ENCODE measurements around the gene PARK7.
"Not testable (repeated sequence)": the region's sequence is repeated elsewhere in the genome, so short reads cannot be mapped to it uniquely, and the experiment has no call there.

PARK7 gene

DNA sequence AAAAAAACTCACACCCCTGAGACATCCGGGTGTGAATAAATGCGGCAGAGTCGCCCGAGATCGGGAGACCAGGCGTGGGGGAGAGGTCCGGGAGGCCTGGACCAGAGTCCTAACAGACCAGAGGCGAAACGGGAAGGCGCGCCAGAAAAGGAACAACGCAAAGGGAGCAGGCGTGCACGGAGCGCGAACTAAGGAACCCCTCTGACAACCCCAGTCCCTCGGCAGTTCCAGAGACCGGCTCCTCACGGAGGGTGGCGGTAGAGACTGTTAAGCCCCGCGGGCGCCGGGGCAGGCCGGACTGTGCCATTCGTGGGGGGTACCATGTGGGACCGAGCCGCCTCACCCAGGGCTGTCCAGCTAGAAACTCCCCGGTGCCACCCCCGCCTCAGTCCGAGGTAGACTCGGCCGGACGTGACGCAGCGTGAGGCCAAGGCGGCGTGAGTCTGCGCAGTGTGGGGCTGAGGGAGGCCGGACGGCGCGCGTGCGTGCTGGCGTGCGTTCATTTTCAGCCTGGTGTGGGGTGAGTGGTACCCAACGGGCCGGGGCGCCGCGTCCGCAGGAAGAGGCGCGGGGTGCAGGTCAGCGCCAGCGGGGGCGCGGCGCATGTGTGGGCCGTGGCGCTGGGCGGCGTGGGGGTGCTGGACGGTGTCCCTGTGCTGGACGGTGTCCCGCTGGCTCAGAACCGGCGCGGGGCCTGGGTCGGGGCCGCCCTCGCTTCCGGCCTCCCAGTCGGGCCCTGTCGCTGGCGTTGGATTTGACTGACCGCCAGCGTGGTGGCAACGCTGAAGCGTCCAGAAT lies at the start of gene PARK7:
Gene PARK7 (plus strand): TSS at position 496 of the 798 bp plus-strand sequence. CDS start 1,075 bp downstream, outside the sequence.
- DNase-seq, result peak; percentile 100

DNA sequence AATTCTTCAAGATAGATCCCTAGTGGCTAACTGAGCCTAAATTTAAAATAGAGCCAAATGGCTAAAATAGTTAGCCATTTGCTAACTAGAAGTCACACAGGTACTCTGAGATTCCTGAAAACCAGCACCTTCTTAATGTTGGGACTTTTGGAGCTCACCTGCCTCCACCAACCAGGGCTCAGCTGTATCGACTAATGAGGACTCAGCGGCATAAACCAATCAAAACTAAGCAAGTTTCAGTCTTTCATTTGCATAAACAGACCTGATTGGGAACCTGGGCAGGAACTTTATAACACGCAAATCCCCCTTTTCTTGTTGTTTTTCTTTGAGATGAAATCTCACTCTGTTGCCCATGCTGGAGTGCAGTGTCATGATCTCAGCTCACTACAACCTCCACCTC lies 49.4 kb upstream of the PARK7 start:
- DNase-seq, result peak in 1 of 2 donors; percentile 13

DNA sequence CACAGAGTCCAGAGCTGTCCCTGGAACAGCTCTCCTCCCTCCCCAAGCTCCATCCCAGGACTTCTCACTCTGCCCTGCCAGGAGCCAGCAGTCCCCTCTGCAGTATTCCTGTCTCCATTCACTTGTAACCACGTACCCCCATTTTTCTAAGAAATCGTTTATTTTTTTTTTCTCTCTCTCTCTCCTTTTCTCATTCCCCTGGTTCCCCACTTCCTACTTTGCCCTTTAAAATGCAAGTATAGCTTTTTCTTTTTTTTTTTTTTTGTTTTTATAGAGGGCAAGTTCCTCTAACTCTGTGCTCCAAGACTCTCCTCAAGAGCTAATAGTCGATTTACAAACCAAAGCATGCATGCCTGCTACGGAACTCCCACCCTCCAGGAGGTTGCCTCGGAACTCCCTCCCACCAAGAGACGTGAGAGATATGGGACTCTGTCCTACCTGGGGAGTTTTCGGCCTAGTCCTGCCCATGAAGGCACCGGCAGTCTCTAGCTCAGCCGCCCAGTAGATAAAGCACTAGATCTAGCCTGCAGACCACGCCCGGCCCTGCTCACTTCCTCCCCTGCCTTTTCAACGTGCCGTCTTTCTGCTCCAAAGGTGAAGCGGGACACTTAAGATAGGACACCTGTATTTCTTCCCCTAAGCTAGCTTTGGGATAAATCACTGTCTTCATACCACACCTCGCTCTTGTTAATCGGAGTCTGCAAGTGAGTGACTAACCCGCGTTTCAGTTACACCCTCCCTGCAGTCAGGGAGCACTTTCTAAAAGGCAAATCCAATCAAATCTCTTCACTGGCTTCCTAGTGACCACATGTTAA lies 48.6 kb upstream of the PARK7 start:
- DNase-seq, result peak in 1 of 2 donors; percentile 34

DNA sequence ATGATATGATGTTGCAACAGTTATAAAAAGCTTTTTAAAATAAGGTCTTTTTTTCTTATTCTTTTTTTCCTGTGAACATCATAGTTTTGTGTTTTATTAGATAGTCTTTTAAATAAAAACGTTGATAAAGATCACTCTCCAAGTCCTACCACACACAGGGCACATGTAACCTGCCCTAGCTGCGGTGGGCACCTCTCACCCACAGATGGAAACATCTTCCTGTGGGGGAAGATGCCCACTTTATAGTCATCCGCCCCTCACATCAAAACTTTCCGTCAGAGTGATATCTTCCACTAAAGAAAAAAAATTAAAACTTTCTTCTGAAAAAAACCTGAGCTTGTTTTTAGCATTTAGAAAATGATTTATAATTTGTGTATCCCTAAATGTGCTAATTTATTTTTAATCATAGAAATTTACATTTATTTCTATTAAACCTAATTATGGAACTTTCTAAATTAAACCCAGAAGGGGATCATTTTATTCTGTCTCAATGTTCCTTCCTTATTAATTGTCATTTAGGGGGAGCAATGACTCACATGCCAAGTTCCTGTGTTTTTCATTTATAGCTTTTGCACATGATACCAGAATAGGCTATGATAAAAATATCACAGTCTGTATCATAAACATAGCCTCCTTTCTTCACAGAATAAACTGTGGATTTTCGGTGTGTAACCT lies 45.5 kb upstream of the PARK7 start:
- peak; percentile 44 to 64 for DNase-seq

DNA sequence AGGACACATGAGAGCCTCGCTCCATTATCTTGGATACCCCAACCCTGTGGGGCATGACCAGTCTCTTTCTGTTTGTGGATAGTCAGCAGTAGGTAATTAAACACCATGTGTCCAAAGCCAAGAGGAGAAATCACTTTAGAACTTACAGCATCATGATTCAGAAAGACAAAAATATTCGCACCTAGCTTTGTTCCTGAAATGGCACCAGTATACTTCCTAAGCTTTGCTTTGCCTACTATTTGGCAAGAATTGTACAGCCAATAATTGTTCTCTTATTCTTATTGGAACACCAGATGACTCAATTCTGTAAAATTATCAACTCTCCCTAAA lies 45.0 kb upstream of the PARK7 start:
- no peak for DNase-seq

DNA sequence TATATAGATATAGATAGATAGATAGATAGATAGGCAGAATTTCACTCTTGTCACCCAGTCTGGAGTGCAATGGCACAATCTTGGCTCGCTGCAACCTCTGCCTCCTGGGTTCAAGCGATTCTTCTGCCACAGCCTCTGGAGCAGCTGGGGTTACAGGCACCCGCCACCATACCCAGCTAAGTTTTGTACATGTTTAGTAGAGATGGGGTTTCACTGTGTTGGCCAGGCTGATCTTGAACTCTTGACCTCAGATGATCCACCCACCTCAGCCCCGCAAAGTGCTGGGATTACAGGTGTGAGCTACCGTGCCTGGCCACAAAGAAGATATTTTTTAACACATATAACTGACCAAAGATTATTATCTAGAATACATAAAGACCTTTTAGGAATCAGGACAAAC lies 43.5 kb upstream of the PARK7 start:
- DNase-seq, result not testable (repeated sequence)

DNA sequence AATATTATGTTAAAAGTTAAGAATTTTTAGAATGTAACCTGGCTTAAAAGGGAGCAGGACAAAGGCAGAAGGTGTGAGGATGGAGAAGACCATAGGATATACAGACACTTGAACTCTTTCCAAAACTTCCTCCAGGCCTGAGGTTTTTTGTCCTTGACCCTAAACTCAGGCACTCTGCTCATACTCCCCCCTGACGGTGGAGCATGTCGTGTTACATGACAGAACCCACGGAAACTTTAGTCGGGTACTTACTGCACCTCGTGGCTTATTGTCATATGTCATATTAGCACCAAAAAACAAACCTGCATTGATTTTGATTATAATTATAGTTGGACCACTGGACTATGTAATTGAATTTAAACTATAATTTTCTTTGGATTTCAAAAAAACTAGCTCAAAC lies 41.6 kb upstream of the PARK7 start:
- no peak for DNase-seq

DNA sequence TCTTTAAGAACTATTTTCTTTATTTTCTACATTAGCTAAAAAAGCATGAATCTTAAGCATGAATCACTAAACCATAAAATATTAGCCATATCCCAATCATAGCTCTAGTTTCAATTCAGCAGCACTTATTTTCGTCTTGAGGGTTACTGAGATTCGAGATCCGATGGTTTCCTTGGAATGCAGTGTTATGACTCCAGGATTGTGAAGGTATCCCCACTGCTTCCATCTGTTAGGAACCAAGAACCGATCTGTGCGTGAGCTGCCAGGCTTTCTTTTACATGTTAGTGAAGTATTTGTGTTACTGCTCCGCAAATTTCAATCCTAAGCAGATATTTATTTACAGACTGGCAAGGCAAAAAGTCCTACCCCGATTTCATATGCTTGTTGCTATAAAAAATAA lies 39.7 kb upstream of the PARK7 start:
- no peak for DNase-seq

DNA sequence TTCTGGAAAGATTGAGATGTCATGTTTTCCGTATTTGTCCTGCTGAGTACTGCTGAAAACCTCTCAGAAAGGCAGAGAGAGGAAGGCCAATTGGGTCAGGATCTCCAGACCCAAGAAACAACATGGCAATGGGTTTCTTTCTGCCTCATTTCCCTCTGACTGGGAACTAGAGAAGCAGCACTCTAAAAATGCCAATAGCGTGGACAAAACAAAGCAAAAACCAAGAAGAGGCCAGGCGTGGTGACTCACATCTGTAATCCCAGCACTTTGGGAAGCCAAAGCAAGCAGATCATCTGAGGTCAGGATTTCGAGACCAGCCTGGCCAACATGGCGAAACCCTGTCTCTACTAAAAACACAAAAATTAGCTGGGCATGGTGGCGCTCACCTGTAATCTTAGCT lies 39.2 kb upstream of the PARK7 start:
- no peak for DNase-seq

DNA sequence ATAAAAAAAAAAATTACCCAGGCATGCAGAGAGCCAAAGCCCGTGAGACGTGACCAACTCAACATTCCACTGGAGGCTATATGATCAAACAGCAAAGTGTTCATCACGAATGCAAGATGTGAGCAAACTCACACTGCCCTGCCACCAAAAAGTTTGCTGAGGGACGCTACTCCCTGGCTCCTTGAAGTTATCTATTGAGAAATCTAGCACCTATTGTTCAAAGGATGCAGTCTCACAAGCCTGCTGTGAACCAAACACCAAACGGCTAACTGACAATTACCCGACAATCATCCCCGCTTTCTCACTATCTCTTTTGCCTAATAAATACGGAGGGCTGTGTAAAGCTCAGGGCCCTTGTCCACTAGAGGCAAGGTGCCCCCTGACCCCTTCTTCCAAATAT lies 34.5 kb upstream of the PARK7 start:
- not testable (repeated sequence) for DNase-seq

DNA sequence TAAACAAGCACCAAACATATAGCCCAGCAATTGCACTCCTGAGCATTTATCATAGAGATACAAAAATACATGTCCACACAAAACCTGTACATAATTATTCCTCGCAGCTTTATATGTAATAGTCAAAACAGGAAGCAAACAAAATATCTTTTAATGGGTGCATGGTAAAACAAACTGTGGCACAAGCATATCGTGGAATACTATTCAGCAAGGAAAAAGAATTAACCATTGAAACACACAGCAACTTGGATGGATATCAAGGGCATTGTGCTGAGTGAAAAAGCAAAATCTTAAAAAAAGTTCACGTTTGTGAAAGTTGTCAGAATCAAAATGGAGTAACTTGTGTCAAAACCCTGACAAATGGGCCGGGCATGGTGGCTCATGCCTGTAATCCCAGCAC lies 33.3 kb upstream of the PARK7 start:
- no peak for DNase-seq

DNA sequence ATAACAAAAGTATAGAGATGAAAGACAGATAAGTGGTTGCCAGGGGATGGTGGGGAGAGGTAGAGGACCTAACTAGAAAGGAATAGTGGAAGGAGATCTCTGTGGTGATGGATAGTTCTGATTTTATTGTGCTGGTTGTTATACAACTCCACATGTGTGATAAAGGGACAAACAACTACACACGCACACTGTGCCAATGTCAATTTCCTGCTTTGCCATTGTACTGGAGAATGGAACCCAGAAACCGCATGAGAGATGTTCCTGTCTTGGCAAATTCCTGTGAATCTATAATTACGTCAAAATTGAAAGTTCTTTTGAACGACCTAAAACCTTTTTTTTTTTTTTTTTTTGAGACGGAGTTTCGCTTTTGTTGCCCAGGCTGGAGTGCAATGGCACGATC lies 31.9 kb upstream of the PARK7 start:
- no peak for DNase-seq

DNA sequence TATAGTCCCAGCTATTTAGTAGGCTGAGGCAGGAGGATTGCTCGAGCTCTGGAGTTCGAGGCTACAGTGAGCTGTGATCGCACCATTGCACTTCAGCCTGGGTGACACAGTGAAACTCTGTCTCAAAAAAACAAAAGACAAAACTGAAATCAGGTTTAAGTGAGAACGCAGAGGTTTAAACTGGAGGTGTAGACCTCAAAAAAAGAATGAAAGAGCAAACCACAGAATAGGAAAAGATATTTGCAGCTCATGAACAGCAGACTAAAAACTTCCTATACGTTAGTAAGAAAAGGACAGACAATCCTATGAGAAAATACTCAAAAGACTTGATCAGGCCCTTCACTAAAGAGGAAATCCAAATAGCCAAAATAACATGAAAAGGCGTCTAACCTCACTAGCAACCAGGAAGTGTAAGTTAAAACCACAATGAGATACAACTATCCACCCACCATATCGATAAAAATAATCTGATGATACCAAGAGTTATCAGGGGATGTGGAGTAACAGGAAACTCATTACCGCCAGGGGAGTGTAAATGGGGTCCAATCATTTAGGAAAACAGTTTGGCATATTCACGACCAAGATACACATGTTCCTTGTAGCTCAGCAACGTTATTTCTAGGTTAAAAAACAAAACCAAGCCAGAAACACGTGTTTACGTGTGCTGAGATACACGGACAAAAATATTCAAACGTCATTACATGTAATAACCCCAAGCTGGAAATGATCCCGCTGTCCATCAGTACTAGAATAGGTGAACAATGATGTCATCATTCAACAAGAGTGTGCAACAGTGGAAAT lies 30.7 kb upstream of the PARK7 start:
- DNase-seq, result no peak

DNA sequence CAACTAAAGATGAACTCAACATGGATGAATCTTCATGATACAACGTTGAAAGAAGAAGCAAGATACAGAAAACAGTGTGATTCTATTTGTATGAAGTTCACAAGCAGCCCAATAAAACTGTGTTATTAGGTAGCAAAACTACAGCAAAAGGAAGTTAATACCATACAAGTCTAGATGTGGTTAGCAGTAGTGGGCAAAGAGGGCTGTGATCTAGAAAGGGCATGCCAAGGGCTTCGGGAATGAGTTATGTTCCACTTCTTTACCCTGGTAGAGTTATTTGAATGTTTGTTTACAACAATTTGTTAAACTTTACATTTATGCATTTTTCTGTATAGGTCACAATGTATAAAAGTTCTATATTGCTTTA lies 30.1 kb upstream of the PARK7 start:
- DNase-seq, result no peak

DNA sequence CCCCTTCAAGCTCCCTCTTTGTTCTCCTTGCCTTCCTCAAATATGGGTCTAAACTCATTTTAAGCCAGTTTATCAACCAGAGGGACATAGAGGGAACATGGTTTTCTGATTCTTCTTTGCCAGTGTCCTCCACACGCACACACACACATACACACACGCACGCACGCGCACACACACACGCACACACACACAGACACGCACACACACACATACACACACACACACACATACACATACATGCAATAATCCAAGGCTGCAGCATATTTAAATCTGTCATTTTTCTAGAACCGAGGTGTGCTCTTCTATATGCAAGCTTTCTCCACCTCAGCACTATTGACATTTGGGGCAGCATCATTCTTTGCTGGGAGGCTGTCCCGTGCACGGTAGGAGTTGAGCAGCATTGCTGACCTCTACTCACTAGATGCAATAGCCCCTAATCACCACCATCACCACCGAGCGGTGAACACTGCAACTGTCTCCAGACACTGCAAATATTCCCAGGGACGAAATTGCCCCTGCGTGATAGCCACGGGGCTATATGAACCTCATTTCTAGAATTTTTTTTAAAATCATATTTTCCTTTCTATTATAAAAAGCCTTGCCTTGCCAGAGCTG lies 28.9 kb upstream of the PARK7 start:
- DNase-seq, result no peak

DNA sequence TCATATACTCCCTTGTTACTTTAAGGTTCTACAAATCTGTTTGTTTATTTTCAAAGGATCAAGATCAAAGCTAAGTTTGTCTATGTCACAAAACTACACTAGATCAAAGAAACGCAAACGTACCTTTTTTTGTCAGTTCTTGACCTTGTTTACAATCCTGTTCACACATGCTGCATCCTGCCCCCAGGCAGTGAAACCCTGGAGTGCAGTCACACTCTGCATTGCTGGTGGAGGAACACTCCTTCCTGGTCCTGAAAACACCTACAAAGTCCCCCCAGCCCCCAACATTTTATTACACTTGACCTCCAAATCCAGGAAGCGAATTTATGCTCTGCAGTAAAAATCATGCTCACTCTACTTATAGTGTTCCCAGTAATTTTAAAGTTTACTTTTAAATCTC lies 23.4 kb upstream of the PARK7 start:
- DNase-seq, result no peak

DNA sequence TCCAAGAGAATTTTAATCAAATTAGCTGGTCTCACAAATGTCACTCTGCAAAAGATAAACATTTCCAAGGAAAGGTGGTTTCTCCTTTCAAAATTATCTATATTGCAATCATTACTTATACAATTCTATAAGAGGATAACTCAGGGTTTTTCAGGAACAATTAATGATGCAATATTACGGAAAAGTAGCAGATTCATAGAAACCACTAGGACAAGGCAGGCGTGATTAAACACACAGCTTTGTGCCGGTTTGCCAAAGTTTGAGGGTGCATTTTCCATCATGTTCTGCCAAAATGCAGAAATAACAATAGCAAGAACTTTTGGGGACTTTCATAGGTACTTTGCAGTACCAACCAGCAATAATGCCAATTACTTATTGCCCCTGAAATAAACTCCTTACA lies 21.5 kb upstream of the PARK7 start:
- no peak for DNase-seq

DNA sequence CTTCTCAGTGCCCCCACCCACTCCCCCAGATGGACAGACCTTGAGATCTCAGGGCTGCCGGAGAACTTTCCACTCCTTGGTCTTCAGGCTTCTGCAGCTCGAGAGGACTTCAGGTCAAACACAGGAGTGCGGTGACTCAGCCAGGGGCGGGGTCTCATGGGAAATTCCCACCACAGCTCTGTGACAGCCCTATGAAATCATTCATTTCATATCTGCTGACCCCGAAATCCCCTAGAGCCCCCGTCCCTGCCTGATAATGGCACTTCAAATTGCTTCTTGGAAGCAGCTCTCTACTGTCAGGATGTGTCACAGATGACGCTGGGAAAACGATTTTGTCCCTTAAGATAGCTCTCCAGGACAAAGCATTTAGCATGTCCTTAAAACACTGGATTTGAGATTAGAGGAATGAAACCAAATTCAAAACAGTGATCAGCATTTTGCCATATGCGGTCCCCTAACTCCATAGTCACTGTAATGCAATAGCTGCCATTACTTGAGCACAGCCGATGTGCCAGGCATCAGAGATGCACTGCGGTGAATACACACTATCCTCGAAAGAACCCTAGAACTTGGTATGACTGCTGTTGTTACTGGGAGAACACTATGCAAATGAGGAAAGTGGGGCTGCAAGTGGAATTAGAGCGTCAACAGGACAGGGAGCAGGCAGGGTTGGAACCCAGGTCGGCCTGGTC lies 20.6 kb upstream of the PARK7 start, which contains the start of gene TNFRSF9:
Gene TNFRSF9 (minus strand): TSS at position 95 of the 692 bp plus-strand sequence. CDS start 845 bp downstream, outside the sequence.
- DNase-seq, result peak; percentile 81 to 85

DNA sequence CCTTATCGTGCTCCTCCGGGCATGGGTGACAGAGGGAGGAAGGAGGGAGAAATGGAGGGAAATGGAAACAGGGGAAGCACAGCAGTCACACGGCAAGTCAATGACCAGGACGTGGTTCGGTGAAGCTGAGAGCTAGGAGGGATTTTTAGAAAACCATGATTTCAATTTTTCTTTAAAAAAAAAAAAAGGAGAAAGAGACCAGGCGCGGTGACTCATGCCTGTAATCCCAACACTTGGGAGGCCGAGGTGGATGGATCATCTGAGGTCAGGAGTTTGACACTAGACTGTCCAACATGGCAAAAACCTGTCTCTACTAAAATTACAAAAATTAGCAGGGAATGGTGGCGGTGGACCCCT lies 20.1 kb upstream of the PARK7 start:
- DNase-seq, result no peak

DNA sequence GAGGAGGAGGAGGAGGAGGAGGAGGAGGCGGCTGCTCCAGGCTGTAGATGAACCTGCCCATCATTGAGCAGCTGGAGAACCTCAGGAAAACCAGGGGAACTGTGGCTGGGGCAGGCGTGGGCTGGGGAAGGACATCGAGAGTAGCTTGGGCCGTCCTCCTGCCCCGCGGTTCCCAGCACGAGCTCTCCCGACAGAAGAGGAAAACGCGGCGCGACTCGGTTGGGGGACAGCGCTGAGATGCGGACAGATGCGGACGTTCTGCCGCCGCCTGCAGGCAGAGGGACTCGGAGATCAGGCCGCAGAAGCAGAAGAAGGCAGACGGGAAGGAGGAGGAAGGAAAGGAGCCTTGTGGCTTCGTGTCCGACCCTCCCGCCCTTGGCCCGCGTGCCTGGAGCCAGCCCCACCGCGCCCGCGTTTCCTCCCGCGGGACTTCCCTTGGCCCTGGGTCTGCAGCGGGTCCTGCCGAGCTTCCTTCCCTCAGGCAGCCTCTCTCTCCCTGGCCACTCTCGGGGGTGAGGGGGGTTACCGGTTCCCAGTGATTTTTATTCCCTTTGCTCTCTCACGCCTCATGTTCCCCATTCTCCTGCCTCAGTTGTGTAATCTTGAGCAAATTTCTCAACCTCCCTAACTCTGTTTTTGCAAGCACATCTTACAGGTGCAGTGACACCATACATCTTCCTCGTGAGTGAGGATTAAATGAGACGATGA lies 19.1 kb upstream of the PARK7 start:
- DNase-seq, result peak; percentile 43 to 46

DNA sequence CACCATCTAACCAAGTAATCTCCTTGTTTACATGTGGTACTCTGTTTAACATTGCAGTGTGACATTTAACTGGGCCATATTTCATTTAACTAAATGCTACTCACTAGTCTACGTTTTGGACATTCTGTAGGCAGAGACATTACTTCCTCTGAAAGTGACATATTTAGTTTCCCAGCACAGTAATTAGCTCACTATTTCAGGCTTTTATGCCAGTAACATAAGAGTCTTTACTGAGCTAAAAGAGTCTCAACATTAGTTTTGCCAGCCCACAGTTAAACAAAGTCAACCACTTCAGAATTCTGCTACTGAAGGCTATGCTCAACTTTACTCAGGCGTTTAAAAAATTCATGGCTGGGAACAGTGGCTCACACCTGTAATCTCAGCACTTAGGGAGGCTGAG lies 18.3 kb upstream of the PARK7 start:
- DNase-seq, result no peak
